Stimulated activated CD4-positive, alpha-beta T cell treated with anti-CD3 and anti-CD28 coated beads, Interleukin-12 subunit alpha, Interleukin-12 subunit beta, amount 100 ng/mL, for 24 hours (primary cell): ENCODE data around the gene BMX.

Source experiments
- DNase-seq, 2 experiments: peaks; one replicate each; pipeline ENCODE4 v3.0.0-alpha.2; 2020; ENCODE audit warnings: low read depth in 2 of 2

The BMX gene

GRCh38 chrX:15570145-15570544 lies 69.5 kb downstream of the BMX start:
- DNase-seq, result no peak

GRCh38 chrX:15574017-15574416 lies 73.4 kb downstream of the BMX start:
- DNase-seq, result no peak

GRCh38 chrX:15576019-15576418 lies 75.4 kb downstream of the BMX start:
- no peak for DNase-seq

- DNase-seq, result no peak
Observed at GRCh38 chrX:15579778-15580747, 79.5 kb downstream of the BMX start.

- no peak for DNase-seq
Observed at GRCh38 chrX:15594371-15594770, 93.8 kb downstream of the BMX start.

- no peak for DNase-seq
Observed at GRCh38 chrX:15598026-15598425, 97.4 kb downstream of the BMX start.

- no peak for DNase-seq
Observed at GRCh38 chrX:15599461-15599860, 98.9 kb downstream of the BMX start.

GRCh38 chrX:15600049-15600448 lies 99.4 kb downstream of the BMX start:
- DNase-seq, result no peak

GRCh38 chrX:15600745-15601144 lies 100.1 kb downstream of the BMX start, which contains the start of gene ACE2:
Gene ACE2 (minus strand): TSS chrX:15600960. CDS start chrX:15600911, 49 bp downstream.
- DNase-seq, result no peak

GRCh38 chrX:15601932-15602331 lies 101.3 kb downstream of the BMX start:
- DNase-seq, result no peak

- DNase-seq, result no peak
Observed at GRCh38 chrX:15602761-15603160, 102.2 kb downstream of the BMX start.

- no peak for DNase-seq
Observed at GRCh38 chrX:15605226-15605625, 104.6 kb downstream of the BMX start.
